AG10803 (cell line): ENCODE results near the gene SYT6.

Source experiments
- DNase-seq: peaks from one replicate; pipeline ENCODE4 v3.0.0; 2010; ENCODE audit warnings: low read depth
- H3K4me3 ChIP-seq: 2 replicates; pipeline ENCODE4 v1.5.1; 2011; ENCODE audit warnings: mild to moderate bottlenecking, low read length, control low read depth
- CTCF ChIP-seq: conservative IDR thresholded peaks from 2 replicates; pipeline ENCODE4 v1.5.1; 2011; ENCODE audit warnings: mild to moderate bottlenecking, low read length, control low read depth, inconsistent platforms

SYT6 gene

GRCh38 chr1:114088392-114089299 is 65.0 kb downstream of the SYT6 start:
- no peak for DNase-seq
- no peak for TF ChIP-seq CTCF
- no peak overlapping the region for H3K4me3 ChIP-seq

- DNase-seq, result no peak
- TF ChIP-seq CTCF, result no peak
- no peak overlapping the region for H3K4me3 ChIP-seq
These were observed 66.2 kb downstream of the SYT6 start for GRCh38 chr1:114087495-114087894.

- no peak overlapping the region for H3K4me3 ChIP-seq
- TF ChIP-seq CTCF, result no peak
- no peak for DNase-seq
These were observed 66.9 kb downstream of the SYT6 start for GRCh38 chr1:114086601-114087368.

GRCh38 chr1:114082867-114083585 is 70.6 kb downstream of the SYT6 start:
- TF ChIP-seq CTCF, result no peak
- DNase-seq, result no peak
- no peak overlapping the region for H3K4me3 ChIP-seq

- no peak overlapping the region for H3K4me3 ChIP-seq
- TF ChIP-seq CTCF, result no peak
- no peak for DNase-seq
These were observed 71.4 kb downstream of the SYT6 start for GRCh38 chr1:114082304-114082630.

GRCh38 chr1:114081437-114082303 is 72.0 kb downstream of the SYT6 start:
- H3K4me3 ChIP-seq, result no peak overlapping the region
- TF ChIP-seq CTCF, result no peak
- DNase-seq, result no peak
